Measurements from ENCODE around the gene MARCHF3. TPM values are rescaled to one million over a fixed set of nuclear protein-coding genes. Genes with fewer than 3 reads are reported as not detected.
A peak's percentile ranks its signal among the peaks of the same experiment; 100 is the strongest.
"Not testable (repeated sequence)": the region's sequence is repeated elsewhere in the genome, so short reads cannot be mapped to it uniquely, and the experiment has no call there.

Gene MARCHF3
- total RNA-seq, 1 donor from 2014 or later, result 65.9 TPM

- DNase-seq, result no peak
Measured at GRCh38 chr5:127046343-127047072, 16.1 kb upstream of the MARCHF3 start.

GRCh38 chr5:127042593-127042992 is 12.2 kb upstream of the MARCHF3 start:
- peak; percentile 72 for DNase-seq

GRCh38 chr5:127041571-127041970 is 11.2 kb upstream of the MARCHF3 start:
- DNase-seq, result peak; percentile 76

- peak; percentile 96 for DNase-seq
Measured at GRCh38 chr5:127040796-127041520, 10.6 kb upstream of the MARCHF3 start.

GRCh38 chr5:127038550-127038949 is 8.2 kb upstream of the MARCHF3 start:
- DNase-seq, result peak; percentile 53

GRCh38 chr5:127031863-127032232 is 1.5 kb upstream of the MARCHF3 start:
- no peak for DNase-seq

GRCh38 chr5:127031147-127031862 is 947 bp upstream of the MARCHF3 start:
- DNase-seq, result peak; percentile 57

GRCh38 chr5:127029581-127030258 is 638 bp downstream of the MARCHF3 start:
- peak; percentile 89 for DNase-seq

- peak; percentile 60 for DNase-seq
Measured at GRCh38 chr5:127028822-127029457, 1.4 kb downstream of the MARCHF3 start.

GRCh38 chr5:127027539-127027938 is 2.8 kb downstream of the MARCHF3 start:
- no peak for DNase-seq

GRCh38 chr5:127026166-127026565 is 4.2 kb downstream of the MARCHF3 start:
- DNase-seq, result no peak

GRCh38 chr5:127025467-127025866 is 4.9 kb downstream of the MARCHF3 start:
- DNase-seq, result no peak

- no peak for DNase-seq
Measured at GRCh38 chr5:127024821-127025220, 5.5 kb downstream of the MARCHF3 start.

GRCh38 chr5:127023552-127024191 is 6.7 kb downstream of the MARCHF3 start:
- DNase-seq, result not testable (repeated sequence)

GRCh38 chr5:127022846-127023245 is 7.5 kb downstream of the MARCHF3 start:
- no peak for DNase-seq

- DNase-seq, result no peak
Measured at GRCh38 chr5:127019928-127020327, 10.4 kb downstream of the MARCHF3 start.

- DNase-seq, result not testable (repeated sequence)
Measured at GRCh38 chr5:127016722-127017121, 13.6 kb downstream of the MARCHF3 start.

- DNase-seq, result no peak
Measured at GRCh38 chr5:127015716-127016115, 14.6 kb downstream of the MARCHF3 start.

- no peak for DNase-seq
Measured at GRCh38 chr5:127014573-127014972, 15.8 kb downstream of the MARCHF3 start.

GRCh38 chr5:127013407-127013806 is 17.0 kb downstream of the MARCHF3 start:
- peak; percentile 60 for DNase-seq

- peak; percentile 80 for DNase-seq
Measured at GRCh38 chr5:127012916-127013315, 17.4 kb downstream of the MARCHF3 start.

All from dermis blood vessel endothelial cell (primary cell).